Upper lobe of left lung (tissue), 4 donors: ENCODE measurements around the gene CEP97.

Experiments
- CTCF ChIP-seq, 6 experiments: fragments of 450-650 bp in 4 of 6; fragments of 200-600 bp in 2 of 6; sonication (generic) in 2 of 6; IDR thresholded peaks; one replicate each; pipeline ENCODE4 v1.5.1; 2016 to 2019; ENCODE audit warnings: antibody characterized with exemption in 6 of 6
- EP300 ChIP-seq, 4 donors: sonication (generic); formaldehyde crosslinking; IDR thresholded peaks; one replicate each; pipeline ENCODE4 v1.5.1; 2017; ENCODE audit warnings: antibody characterized with exemption in 4 of 4, control low read depth in 2 of 4
- POLR2AphosphoS5 ChIP-seq, 2 donors: sonication (generic); formaldehyde crosslinking; IDR thresholded peaks; one replicate each; pipeline ENCODE4 v1.5.1; 2017; ENCODE audit warnings: antibody characterized with exemption in 2 of 2

DNA sequence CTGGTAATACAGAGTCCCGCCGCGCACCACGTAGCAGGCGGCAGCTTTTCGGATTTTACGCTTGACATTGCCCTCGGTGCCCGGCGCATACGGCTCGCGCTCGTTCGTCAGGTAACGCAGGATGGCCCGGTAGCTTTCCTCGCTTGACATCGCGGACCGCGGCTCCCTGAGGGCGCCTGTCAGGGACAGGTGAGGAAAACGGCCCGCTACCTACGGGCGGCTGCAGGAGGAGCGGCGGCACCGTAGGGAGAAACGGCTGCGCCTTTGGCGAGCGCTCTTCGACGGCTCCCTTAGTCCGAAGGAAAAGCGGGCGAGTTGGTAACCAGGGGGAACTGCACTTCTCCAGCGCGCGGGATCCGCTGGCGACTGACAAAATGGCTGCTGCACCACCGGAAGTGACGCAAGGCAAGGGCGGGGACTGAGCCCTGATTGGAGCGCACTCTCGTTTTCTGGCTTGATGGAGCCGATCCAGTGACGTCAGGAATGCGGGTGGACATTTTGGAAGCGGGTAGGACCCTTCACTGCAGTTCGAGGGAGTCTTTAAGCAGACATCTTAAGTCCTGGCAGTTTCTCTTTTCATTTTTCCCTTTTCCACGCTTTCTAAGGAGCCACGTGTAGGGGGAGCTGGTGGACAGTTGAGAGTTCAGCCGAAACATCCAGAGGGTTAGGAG lies 47.5 kb upstream of the CEP97 start, which contains the start of gene ZBTB11:
- TF ChIP-seq CTCF (IDR thresholded peaks at IDR 0.05) (peak; percentile 34 to 51 (median 42)), POLR2AphosphoS5 (IDR thresholded peaks at IDR 0.05) (peak; percentile 92 to 95), EP300 (IDR thresholded peaks at IDR 0.05) (peak in 1 of 4 donors; percentile 63)
